ENCODE results near the gene HOXD11. TPM values are rescaled to one million over a fixed set of nuclear protein-coding genes. Genes with fewer than 3 reads are reported as not detected.

Gene HOXD11
- total and polyA plus RNA-seq, 2 donors (not counting 1 experiment from before 2014, with no cell fraction given): not detected

DNA sequence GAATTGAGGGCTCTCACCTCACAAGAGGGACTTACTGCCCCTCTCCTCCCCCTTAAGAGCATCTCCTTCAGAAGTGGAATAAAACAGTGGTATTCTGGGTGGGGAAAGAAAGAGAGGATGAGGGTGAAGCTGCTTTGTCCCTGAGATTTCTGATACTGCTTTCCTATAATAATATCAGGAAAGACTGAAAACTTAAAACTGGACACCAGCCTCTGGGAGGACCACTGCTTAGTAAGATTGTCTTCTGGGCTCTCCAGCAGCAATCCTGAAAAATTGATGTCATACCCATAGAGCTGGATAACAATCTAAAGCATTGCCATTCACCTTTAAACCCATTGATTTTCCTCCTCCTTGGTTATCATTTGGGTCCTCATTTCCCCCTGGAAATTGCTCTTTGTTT, 39.6 kb downstream of the HOXD11 start:
- Mint-ChIP-seq H3K9me3 (ENCODE audit: insufficient read depth) (no peaks in the 10 kb centered on the region), H3K27ac (no peak overlapping the region), H3K27me3 (peaks cover 79% of the 10 kb centered on the region), H3K4me3 (no peak overlapping the region), H3K4me1 (no peaks in the 10 kb centered on the region)
- Histone ChIP-seq H3K4me2 (replicated peaks; ENCODE audit: low read depth, low read length, poor library complexity, severe bottlenecking) (no peak overlapping the region), H3K27me3 (replicated peaks in 1 of 4; ENCODE audit: control extremely low read depth in 1 of 4, control insufficient read depth in 3 of 4, insufficient read depth in 4 of 4, low read length in 3 of 4) (peaks cover 0 to 92% (median 60%) of the 10 kb centered on the region in 4 experiments), H2AFZ (ENCODE audit: insufficient read depth, low read depth, low read length, poor library complexity, severe bottlenecking) (no peak overlapping the region), H3K79me2 (ENCODE audit: control insufficient read depth, insufficient read depth, low read length) (no peaks in the 10 kb centered on the region), H3K4me1 (ENCODE audit: control insufficient read depth in 2 of 2, insufficient read depth in 2 of 2, low read length in 2 of 2) (peaks cover 0 to 4% of the 10 kb centered on the region in 2 donors), H4K20me1 (ENCODE audit: control insufficient read depth, insufficient read depth, low read length, poor library complexity, severe bottlenecking) (no peaks in the 10 kb centered on the region), H3K27ac (ENCODE audit: low read length in 2 of 2) (no peak overlapping the region), H3K9ac (ENCODE audit: low read length) (no peak overlapping the region), H3K4me3 (ENCODE audit: control extremely low read depth in 1 of 5, extremely low read depth in 1 of 5, insufficient read depth in 1 of 5, low read depth in 2 of 5, low read length in 4 of 5) (no peak overlapping the region), H3K36me3 (replicated peaks in 1 of 2; ENCODE audit: control extremely low read depth in 1 of 2, control insufficient read depth in 1 of 2, extremely low read depth in 1 of 2, insufficient read depth in 2 of 2, low read length in 1 of 2) (no peaks in the 10 kb centered on the region), H3K9me3 (ENCODE audit: control extremely low read depth in 1 of 3, control insufficient read depth in 2 of 3, insufficient read depth in 1 of 3, low read length in 2 of 3) (peaks cover 0 to 19% (median 0%) of the 10 kb centered on the region in 3 donors)
- intact Hi-C loops (cut with micrococcal nuclease): no loop called here
- TF ChIP-seq, protein P1, sequence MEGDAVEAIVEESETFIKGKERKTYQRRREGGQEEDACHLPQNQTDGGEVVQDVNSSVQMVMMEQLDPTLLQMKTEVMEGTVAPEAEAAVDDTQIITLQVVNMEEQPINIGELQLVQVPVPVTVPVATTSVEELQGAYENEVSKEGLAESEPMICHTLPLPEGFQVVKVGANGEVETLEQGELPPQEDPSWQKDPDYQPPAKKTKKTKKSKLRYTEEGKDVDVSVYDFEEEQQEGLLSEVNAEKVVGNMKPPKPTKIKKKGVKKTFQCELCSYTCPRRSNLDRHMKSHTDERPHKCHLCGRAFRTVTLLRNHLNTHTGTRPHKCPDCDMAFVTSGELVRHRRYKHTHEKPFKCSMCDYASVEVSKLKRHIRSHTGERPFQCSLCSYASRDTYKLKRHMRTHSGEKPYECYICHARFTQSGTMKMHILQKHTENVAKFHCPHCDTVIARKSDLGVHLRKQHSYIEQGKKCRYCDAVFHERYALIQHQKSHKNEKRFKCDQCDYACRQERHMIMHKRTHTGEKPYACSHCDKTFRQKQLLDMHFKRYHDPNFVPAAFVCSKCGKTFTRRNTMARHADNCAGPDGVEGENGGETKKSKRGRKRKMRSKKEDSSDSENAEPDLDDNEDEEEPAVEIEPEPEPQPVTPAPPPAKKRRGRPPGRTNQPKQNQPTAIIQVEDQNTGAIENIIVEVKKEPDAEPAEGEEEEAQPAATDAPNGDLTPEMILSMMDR (IDR thresholded peaks at IDR 0.05): no peak
- no peak for TF ChIP-seq EZH2 (IDR thresholded peaks at IDR 0.05; ENCODE audit: borderline replicate concordance, insufficient read depth, low read depth, low read length, poor library complexity, severe bottlenecking)
- ChIA-PET CTCF (interaction anchor here (0.5 to 0.6 kb wide), 2 partner anchors 190 to 492 kb away, joined by 3 read pairs; no protein-coding TSS in a partner anchor), POLR2A (no interaction called here)
- no peak for ATAC-seq (ENCODE audit: low read depth)
- DNase-seq: peak; percentile 1

DNA sequence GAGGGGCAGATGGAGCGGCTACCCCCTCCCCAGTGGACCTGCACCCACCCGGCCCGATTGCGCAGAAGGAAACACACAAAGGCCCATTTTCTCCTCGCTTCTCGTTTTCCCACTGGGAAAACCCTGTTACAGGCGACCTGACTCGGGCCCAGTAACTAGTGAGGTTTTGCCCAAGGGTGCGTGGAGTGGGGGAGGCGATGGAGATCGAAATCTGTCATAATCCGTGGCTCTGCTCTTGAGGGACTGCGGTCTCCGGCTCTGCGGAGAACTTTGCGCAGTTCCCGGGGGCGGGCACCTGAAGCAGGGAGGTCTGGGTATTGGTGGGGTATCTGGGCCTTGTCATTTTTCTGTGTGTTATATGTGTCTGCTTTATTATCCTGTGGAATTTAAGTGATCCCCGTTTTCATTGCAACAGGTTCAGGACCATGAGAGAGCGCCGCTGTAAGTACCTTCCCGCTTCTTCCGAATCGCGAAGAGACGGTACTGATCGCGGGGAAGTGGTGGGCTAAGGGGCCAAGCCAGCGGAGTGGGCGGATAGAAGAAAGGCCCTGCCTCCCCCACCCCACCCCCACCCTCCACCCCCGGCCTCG, 40.2 kb downstream of the HOXD11 start:
- DNase-seq (peak; percentile 2), ATAC-seq (ENCODE audit: low read depth) (no peak)
- CTCF ChIA-PET: interaction anchor here (0.5 to 0.6 kb wide), 2 partner anchors 191 to 491 kb away, joined by 3 read pairs; no protein-coding TSS in a partner anchor
- peaks cover 74% of the 10 kb centered on the region for H3K27me3 Mint-ChIP-seq
- Histone ChIP-seq H3K27me3 (replicated peaks in 1 of 4; ENCODE audit: control extremely low read depth in 1 of 4, control insufficient read depth in 3 of 4, insufficient read depth in 4 of 4, low read length in 3 of 4) (peaks cover 0 to 91% (median 58%) of the 10 kb centered on the region in 4 experiments), H3K27ac (ENCODE audit: low read length in 2 of 2) (no peak overlapping the region), H3K36me3 (replicated peaks in 1 of 2; ENCODE audit: control extremely low read depth in 1 of 2, control insufficient read depth in 1 of 2, extremely low read depth in 1 of 2, insufficient read depth in 2 of 2, low read length in 1 of 2) (no peaks in the 10 kb centered on the region), H3K9ac (ENCODE audit: low read length) (no peak overlapping the region), H4K20me1 (ENCODE audit: control insufficient read depth, insufficient read depth, low read length, poor library complexity, severe bottlenecking) (no peaks in the 10 kb centered on the region), H3K4me2 (replicated peaks; ENCODE audit: low read depth, low read length, poor library complexity, severe bottlenecking) (no peak overlapping the region), H2AFZ (ENCODE audit: insufficient read depth, low read depth, low read length, poor library complexity, severe bottlenecking) (no peak overlapping the region), H3K9me3 (ENCODE audit: control extremely low read depth in 1 of 3, control insufficient read depth in 2 of 3, insufficient read depth in 1 of 3, low read length in 2 of 3) (peaks cover 0 to 22% (median 0%) of the 10 kb centered on the region in 3 donors), H3K4me3 (ENCODE audit: control extremely low read depth in 1 of 5, extremely low read depth in 1 of 5, insufficient read depth in 1 of 5, low read depth in 2 of 5, low read length in 4 of 5) (no peak overlapping the region), H3K4me1 (ENCODE audit: control insufficient read depth in 2 of 2, insufficient read depth in 2 of 2, low read length in 2 of 2) (peaks cover 0 to 4% of the 10 kb centered on the region in 2 donors), H3K79me2 (ENCODE audit: control insufficient read depth, insufficient read depth, low read length) (no peaks in the 10 kb centered on the region)
- intact Hi-C loops (cut with micrococcal nuclease): no loop called here
- no peak overlapping the region for H3K27ac Mint-ChIP-seq
- H3K9me3 Mint-ChIP-seq (ENCODE audit: insufficient read depth): no peaks in the 10 kb centered on the region
- TF ChIP-seq, protein P1 (IDR thresholded peaks at IDR 0.05): no peak
- TF ChIP-seq EZH2 (IDR thresholded peaks at IDR 0.05; ENCODE audit: borderline replicate concordance, insufficient read depth, low read depth, low read length, poor library complexity, severe bottlenecking): no peak
- WGBS (ENCODE audit: insufficient coverage): 24% methylated on average over 17 of the region's 32 CpGs
- POLR2A ChIA-PET: no interaction called here
- no peak overlapping the region for H3K4me3 Mint-ChIP-seq
- no peaks in the 10 kb centered on the region for H3K4me1 Mint-ChIP-seq

All from B cell (primary cell).